HepG2 (cell line): ENCODE measurements around the gene STAM. TPM values are rescaled to one million over a fixed set of nuclear protein-coding genes. Genes with fewer than 3 reads are reported as not detected.

Source experiments
- BHLHE40 ChIP-seq: IDR thresholded peaks from 2 replicates; pipeline ENCODE4 v1.6.1; 2011; ENCODE audit warnings: low read length, improper control_type of control experiment
- CCAR2 ChIP-seq: fragments of 200-400 bp; formaldehyde crosslinking; optimal IDR thresholded peaks from 2 replicates; pipeline ENCODE3; 2018; ENCODE audit warnings: low read depth, mild to moderate bottlenecking, low read length, moderate library complexity
- FUBP1 ChIP-seq: sonication (generic); formaldehyde crosslinking; IDR thresholded peaks from 2 replicates; pipeline ENCODE4 v1.5.1; 2020; ENCODE audit warnings: missing genetic modification reagents, mild to moderate bottlenecking, borderline replicate concordance
- HDAC2 ChIP-seq: sonication (generic); formaldehyde crosslinking; IDR thresholded peaks from 2 replicates; pipeline ENCODE4 v1.4.0; 2020; ENCODE audit warnings: missing genetic modification reagents
- HIC2 ChIP-seq: sonication (generic); formaldehyde crosslinking; IDR thresholded peaks from 2 replicates; pipeline ENCODE4 v1.9.0; 2022; ENCODE audit warnings: low read depth, missing genetic modification reagents
- HIVEP1 ChIP-seq: sonication (generic); formaldehyde crosslinking; IDR thresholded peaks from 2 replicates; pipeline ENCODE4 v1.4.0; 2020; ENCODE audit warnings: mild to moderate bottlenecking, missing genetic modification reagents
- ISL2 ChIP-seq: sonication (generic); formaldehyde crosslinking; IDR thresholded peaks from 2 replicates; pipeline ENCODE4 v1.5.0; 2020; ENCODE audit warnings: missing genetic modification reagents
- ISX ChIP-seq: sonication (generic); formaldehyde crosslinking; conservative IDR thresholded peaks from 2 replicates; pipeline ENCODE4 v1.5.0; 2020; ENCODE audit warnings: missing genetic modification reagents
- KDM4B ChIP-seq: sonication (generic); formaldehyde crosslinking; IDR thresholded peaks from 2 replicates; pipeline ENCODE4 v1.4.0; 2020; ENCODE audit warnings: missing genetic modification reagents
- MAFK ChIP-seq, 2 experiments: IDR thresholded peaks in 1 of 2; conservative IDR thresholded peaks in 1 of 2; 2 replicates each; pipeline ENCODE4 v1.6.1; 2011; ENCODE audit warnings: improper control_type of control experiment in 2 of 2, low read length in 2 of 2
- MTA3 ChIP-seq: sonication (generic); formaldehyde crosslinking; IDR thresholded peaks from 2 replicates; pipeline ENCODE4 v1.4.0; 2020; ENCODE audit warnings: missing genetic modification reagents
- NCOA2 ChIP-seq: sonication (generic); formaldehyde crosslinking; IDR thresholded peaks from 2 replicates; pipeline ENCODE4 v1.8.0; 2022; ENCODE audit warnings: inconsistent platforms
- NCOR1 ChIP-seq: fragments of 200-600 bp; sonication (generic); IDR thresholded peaks from 2 replicates; pipeline ENCODE4 v1.7.0; 2017; ENCODE audit warnings: antibody characterized with exemption, low read length, borderline replicate concordance
- ZBTB20 ChIP-seq: sonication (generic); formaldehyde crosslinking; IDR thresholded peaks from 2 replicates; pipeline ENCODE4 v1.8.1; 2023; ENCODE audit warnings: missing genetic modification reagents, low read depth, mild to moderate bottlenecking, borderline replicate concordance
- ZBTB39 ChIP-seq: sonication (generic); formaldehyde crosslinking; IDR thresholded peaks from 2 replicates; pipeline ENCODE4 v1.5.0; 2020; ENCODE audit warnings: missing genetic modification reagents
- ZBTB44 ChIP-seq: sonication (generic); formaldehyde crosslinking; IDR thresholded peaks from 2 replicates; pipeline ENCODE4 v1.4.0; 2020; ENCODE audit warnings: missing genetic modification reagents
- ZGPAT ChIP-seq: IDR thresholded peaks from 2 replicates; pipeline ENCODE4 v1.6.1; 2016; ENCODE audit warnings: mild to moderate bottlenecking
- ZNF691 ChIP-seq: sonication (generic); formaldehyde crosslinking; IDR thresholded peaks from 2 replicates; pipeline ENCODE4 v1.4.0; 2020; ENCODE audit warnings: missing genetic modification reagents, low read depth, mild to moderate bottlenecking, borderline replicate concordance
- ZNF788 ChIP-seq: sonication (generic); formaldehyde crosslinking; IDR thresholded peaks from 2 replicates; pipeline ENCODE4 v1.5.0; 2020; ENCODE audit warnings: mild to moderate bottlenecking, missing genetic modification reagents, borderline replicate concordance
- polyA plus RNA-seq, 8 experiments: library from polyadenylated mRNA; depleted of rRNA in 3 of 8; stranded (reverse) in 7 of 8; unstranded in 1 of 8; fragments of >200 nt; fragmentation: Illumina TruSeq in 4 of 8; extraction: Trizol in 4 of 8; gene quantifications; 2 replicates each; pipeline versions ENCODE4 v1.2.1 to v1.2.3, GENCODE V29; 2011 to 2016; ENCODE audit warnings: low read depth in 4 of 8, missing spikeins in 1 of 8, mixed read lengths in 1 of 8; ENCODE audit not compliant: insufficient read depth in 1 of 8
- total RNA-seq, 5 experiments: library from RNA; depleted of rRNA; stranded (reverse); fragments of >200 nt; fragmentation: Illumina TruSeq; extraction: Trizol; gene quantifications; 2 replicates each; pipeline ENCODE4 v1.2.3, GENCODE V29; 2016; ENCODE audit warnings: low read depth in 1 of 5

The STAM gene
- total and polyA plus RNA-seq, 2 of the 13 experiments (the other 11 are each of a cell fraction or from before 2014, with no cell fraction given): 19.5 to 25.1 TPM

GRCh38 chr10:17673471-17674061 is 29.6 kb downstream of the STAM start (continued):
- TF ChIP-seq ZNF691 (CRISPR knock-in tag): no peak
- no peak; a peak in 1 of 4 replicates for TF ChIP-seq MAFK (conservative IDR thresholded peaks at IDR 0.05 in 1 of 2, IDR thresholded peaks at IDR 0.05 in 1 of 2; ENCODE audit: low read length in 2 of 2)
- no peak for TF ChIP-seq KDM4B
- no peak for TF ChIP-seq ZNF788 (CRISPR knock-in tag)
- TF ChIP-seq ZBTB39 (CRISPR knock-in tag): no peak
- no peak for TF ChIP-seq ZBTB20 (CRISPR knock-in tag)
- no peak for TF ChIP-seq ISL2 (CRISPR knock-in tag)
- no peak for TF ChIP-seq ISX
- TF ChIP-seq MTA3: no peak
- TF ChIP-seq NCOA2 (CRISPR knock-in tag): peak; percentile 68; the same call in 1 of the 2 replicates
- TF ChIP-seq ZGPAT (CRISPR knock-in tag): no peak
- TF ChIP-seq NCOR1: no peak
- TF ChIP-seq CCAR2: no peak
- no peak for TF ChIP-seq ZBTB44 (CRISPR knock-in tag)
- no peak for TF ChIP-seq FUBP1 (CRISPR knock-in tag)
- no peak for TF ChIP-seq HIC2 (CRISPR knock-in tag)
- TF ChIP-seq HDAC2 (CRISPR knock-in tag): peak; percentile 59
- TF ChIP-seq HIVEP1 (CRISPR knock-in tag): no peak
- TF ChIP-seq BHLHE40: no peak
